Astrocyte of the spinal cord (primary cell): ENCODE measurements around the gene RANBP10.

ENCODE experiments used
- DNase-seq: peaks from one replicate; pipeline ENCODE4 v3.0.0; 2011; ENCODE audit warnings: low read depth, low spot score
- H3K4me3 ChIP-seq: 2 replicates; pipeline ENCODE4 v1.5.1; 2011; ENCODE audit warnings: low read depth, mild to moderate bottlenecking, low read length, moderate library complexity
- CTCF ChIP-seq: IDR thresholded peaks from 2 replicates; pipeline ENCODE4 v1.5.1; 2012; ENCODE audit warnings: low read depth, mild to moderate bottlenecking, low read length, inconsistent platforms
- in situ Hi-C: cut with HindIII; loops from 2 replicates; pipeline ENCODE4 v1.10.0; 2017; ENCODE audit warnings: low sequenced_read_pairs

Gene RANBP10

GRCh38 chr16:67825906-67826305, 19.5 kb upstream of the RANBP10 start:
- TF ChIP-seq CTCF = no peak
- in situ Hi-C loops = no loop called here
- no peak overlapping the region for H3K4me3 ChIP-seq
- DNase-seq = no peak

- no peak overlapping the region for H3K4me3 ChIP-seq
- no peak for DNase-seq
- in situ Hi-C loops = no loop called here
- no peak for TF ChIP-seq CTCF
Measured at GRCh38 chr16:67825119-67825518, 18.8 kb upstream of the RANBP10 start.

GRCh38 chr16:67822511-67822910, 16.2 kb upstream of the RANBP10 start:
- no peak overlapping the region for H3K4me3 ChIP-seq
- in situ Hi-C loops = no loop called here
- no peak for TF ChIP-seq CTCF
- DNase-seq = no peak

- no peak for DNase-seq
- in situ Hi-C loops = no loop called here
- TF ChIP-seq CTCF = no peak
- H3K4me3 ChIP-seq = no peak overlapping the region
Measured at GRCh38 chr16:67820608-67821259, 14.4 kb upstream of the RANBP10 start.

- in situ Hi-C loops = no loop called here
- no peak for TF ChIP-seq CTCF
- no peak for DNase-seq
- no peak overlapping the region for H3K4me3 ChIP-seq
Measured at GRCh38 chr16:67814567-67814966, 8.2 kb upstream of the RANBP10 start.

- H3K4me3 ChIP-seq = no peak overlapping the region
- no peak for TF ChIP-seq CTCF
- DNase-seq = no peak
Measured at GRCh38 chr16:67811899-67812298, 5.5 kb upstream of the RANBP10 start.

GRCh38 chr16:67807148-67807682, 855 bp upstream of the RANBP10 start:
- no peak for DNase-seq
- in situ Hi-C loops = no loop called here
- peak overlapping the region; percentile 97 for H3K4me3 ChIP-seq
- TF ChIP-seq CTCF = peak; percentile 11

More at GRCh38 chr16:67811899-67812298, 5.5 kb upstream of the RANBP10 start:
- in situ Hi-C loops = no loop called here
